AG08395 (cell line): ENCODE data around the gene ADRA1B.

Experiments
- DNase-seq: peaks from one replicate; pipeline ENCODE4 v3.0.0; 2012; ENCODE audit warnings: mixed read lengths, low spot score

ADRA1B gene

DNA sequence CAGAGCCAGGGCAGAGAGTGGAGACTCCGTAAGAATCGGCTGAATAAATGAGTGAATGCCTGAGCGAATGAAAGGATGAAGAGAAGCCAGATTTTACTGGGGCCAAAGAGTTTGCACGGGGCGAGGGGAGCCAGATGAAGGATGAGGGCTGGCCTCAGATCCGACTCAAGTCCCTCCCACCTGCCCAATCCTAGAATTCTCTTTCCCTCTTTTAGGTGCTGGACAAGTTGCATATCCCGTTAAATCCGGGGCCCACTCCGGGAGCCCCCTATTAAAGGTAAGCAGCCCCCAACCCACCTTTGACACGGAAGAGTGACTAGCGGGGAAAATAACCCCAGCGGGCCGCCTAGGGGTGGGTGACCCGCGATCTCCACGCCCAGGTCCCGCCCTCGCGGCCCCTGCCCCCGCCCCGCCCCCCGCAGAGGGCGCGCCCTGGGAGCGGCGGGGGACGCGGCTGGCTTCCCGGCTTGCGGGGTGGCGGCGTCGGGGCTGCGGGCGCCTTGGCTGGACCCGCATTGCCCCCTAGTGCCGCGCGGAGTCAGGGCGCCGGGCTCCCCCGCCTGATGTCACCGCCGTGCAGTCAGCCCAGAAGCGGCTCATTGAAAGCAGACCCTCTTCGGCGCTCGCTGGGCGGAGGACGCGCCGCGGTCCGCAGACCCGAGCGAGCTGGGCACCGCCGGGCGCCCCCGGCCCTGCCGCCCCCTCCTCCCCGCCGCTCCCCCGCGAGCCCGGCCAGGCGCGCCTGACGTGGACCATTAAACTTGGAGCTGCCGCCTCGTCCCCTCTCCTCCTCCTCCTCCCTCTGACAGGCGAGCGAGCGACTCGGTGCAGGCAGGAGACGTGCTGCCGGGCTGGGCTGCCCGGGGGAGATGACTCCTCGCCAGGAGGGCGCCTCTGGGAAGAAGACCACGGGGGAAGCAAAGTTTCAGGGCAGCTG, at the start of gene ADRA1B:
ADRA1B (plus strand) TSS at position 579 of the 937 bp plus-strand sequence. CDS start 424 bp downstream, outside the sequence.
- peak; percentile 89 for DNase-seq

DNA sequence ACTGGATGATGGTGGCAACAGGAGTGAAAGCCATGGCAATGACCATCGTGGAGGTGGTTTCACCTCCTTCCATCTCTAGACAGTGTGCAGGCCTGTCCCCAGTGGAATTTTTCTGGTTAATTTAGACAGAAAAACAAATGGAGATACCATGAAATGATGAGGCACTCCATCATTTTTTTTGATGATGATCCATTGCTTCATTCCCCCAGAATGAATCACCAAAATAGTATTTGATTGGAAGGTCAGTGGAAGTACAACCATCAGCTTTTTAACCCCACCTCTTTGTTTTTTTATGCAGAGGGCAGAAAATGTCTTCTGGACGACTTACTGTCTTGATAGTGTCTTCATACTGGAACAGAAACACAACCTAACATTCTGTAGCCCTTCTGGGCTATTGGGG, 42.6 kb upstream of the ADRA1B start:
- no peak for DNase-seq

DNA sequence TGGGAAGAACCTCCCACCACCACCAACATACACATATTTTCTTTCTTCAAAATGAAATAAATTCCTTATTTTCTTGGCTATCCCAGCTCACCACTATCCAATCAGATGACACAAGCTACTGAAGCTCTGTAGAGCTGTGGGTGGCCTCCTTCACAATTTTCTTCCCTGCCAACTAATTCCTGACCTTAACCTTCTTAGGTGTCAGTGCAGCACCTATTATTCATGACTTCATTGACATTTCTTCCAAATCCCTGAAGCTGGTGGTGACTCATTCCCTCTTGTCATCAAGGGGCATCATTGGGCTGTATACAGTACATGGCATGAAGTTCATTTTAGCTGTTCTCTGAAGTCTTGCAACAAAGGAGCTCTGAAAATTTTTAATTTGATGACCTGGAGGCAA, 42.0 kb upstream of the ADRA1B start:
- no peak for DNase-seq

GRCh38 chr5:159877016-159877415, 39.3 kb upstream of the ADRA1B start:
- no peak for DNase-seq

DNA sequence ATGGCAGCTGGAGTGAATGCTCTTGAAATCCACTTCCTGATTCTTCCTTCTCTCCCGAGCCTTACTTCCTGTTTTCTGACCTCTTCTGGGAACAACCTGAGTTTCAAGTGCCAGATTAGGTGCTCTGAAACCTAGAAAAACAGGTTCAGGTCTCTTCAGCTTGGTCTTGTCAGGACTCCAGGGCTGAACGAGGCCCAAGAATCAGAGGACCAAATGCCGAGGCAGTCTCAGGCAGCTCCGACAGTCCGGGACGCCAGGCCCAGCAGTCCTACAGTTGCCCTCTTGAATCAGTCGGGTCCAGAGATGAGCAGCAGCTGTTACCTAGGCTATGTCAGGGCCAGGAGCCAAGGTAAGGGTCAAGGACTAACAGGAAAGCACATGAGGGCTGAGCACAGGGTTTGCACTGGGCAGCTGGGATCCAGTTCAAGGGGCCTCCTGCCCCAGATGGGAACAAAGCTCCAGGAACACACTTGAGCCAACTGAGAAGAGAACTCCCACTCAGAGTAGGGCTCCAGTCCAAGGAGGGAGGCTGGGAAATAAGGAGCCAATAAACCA, 38.3 kb upstream of the ADRA1B start:
- DNase-seq: no peak

GRCh38 chr5:159878988-159879471, 37.3 kb upstream of the ADRA1B start:
- DNase-seq: peak; percentile 91

DNA sequence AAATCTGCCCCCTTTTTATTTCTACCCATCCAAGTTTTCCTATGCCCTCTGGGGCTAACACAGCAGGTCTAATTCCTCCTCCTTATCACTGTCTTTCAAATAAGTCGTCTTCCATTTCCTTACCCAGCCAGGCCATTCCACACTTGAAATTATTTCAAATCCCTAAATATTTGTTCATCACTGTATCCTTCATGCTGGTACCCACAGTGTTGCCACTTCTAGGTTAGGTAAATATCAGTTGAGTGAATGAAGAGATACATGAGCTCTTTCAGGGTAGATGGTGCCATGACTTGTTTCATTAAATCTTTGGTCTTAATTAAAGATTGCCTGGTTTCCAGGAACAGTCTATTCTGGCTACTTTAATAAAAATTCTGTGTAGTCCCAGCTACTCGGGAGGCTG, 35.6 kb upstream of the ADRA1B start:
- DNase-seq: no peak

GRCh38 chr5:159881967-159882366, 34.3 kb upstream of the ADRA1B start:
- no peak for DNase-seq

DNA sequence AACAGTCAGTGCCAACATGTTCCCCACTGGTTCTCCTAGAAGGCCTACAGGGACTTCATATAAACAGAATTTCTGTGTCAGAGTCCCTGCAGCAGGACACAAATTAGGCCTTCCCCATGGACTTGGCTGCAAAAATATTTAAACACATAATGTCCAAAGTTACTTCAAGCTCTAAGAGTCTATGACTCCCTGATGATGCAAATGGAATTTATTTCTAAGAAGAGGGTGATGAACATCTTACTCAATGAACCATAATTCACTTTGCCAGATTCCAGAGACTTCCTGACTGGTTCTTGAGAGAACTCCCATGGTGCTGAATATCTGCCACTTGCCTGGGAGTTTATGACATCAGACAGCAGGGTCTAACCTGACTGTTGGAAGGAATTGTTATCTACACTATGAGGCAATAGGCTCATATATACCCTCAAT, 32.7 kb upstream of the ADRA1B start:
- peak; percentile 80 for DNase-seq

DNA sequence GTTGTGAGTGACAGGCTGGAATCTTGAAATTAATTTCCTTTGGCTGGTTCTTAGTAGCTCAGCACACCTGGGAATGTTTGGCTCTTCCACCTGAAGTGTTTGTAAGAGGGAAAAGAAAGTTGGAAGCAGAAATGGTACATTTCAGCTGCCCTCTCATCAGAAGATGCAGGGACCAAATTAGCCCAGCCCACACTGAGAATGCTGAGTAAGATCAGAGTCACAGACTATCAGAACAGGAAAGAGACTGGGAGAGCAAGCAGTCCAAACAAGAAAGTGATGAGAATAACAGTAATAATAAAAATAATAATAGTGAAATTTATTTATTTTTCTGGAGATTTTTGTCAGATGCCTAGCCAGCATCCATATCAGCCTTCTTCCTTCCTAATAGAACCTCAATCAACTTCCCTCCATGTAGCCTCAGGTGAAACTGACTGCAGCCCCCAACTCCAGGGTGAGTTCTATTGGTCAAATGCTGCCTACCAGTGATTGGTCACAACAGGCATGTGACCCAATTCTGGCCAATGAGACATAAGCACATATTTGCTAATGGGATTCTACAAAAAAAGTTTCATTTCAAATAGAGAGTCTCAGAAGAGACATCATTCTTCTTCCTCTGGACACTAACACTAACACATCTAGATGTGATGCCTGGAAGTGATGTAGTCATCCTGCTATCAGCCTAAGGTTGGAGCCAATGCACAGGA, 31.2 kb upstream of the ADRA1B start:
- DNase-seq: no peak

DNA sequence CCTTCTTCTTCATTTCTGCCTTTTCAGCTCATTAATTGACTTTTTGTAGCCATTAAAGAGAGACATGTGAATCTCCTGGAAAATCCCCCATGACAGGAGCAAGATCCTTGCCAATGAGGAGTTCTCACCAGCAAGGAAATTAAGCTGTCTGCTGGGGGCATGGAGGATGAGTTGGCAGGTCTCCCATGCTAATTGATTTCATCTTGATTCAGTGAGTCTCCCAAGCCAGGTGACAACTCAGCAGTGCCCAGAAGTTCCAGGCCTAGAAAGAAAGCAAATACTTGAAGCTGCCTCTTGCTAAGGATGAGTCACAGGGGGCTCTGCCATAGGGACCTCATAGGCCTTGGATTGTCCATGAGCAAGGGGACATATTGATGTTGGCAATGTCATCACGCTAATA, 30.0 kb upstream of the ADRA1B start:
- DNase-seq: no peak

GRCh38 chr5:159887050-159887449, 29.2 kb upstream of the ADRA1B start:
- DNase-seq: no peak

GRCh38 chr5:159888860-159889259, 27.4 kb upstream of the ADRA1B start:
- DNase-seq: no peak

DNA sequence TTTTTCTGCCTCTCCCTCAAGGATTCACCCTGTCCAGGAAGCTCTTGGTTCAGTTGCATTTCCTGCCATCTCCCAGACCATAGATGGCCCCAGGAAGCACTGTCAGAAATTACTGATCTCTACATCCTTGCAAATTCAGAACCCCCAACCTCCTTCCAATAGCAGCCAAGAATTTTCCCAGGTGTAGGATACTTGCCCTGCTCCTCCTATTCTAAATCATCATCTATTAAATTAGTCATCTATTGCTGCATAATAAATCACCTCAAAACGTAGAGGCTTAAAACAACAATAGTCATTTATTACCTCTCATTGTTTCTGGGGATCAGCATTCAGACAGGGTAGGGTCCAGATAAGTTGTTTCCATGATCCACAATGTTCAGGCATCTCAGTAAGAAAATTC, 26.1 kb upstream of the ADRA1B start:
- no peak for DNase-seq

- no peak for DNase-seq
Measured at GRCh38 chr5:159891371-159891770, 24.9 kb upstream of the ADRA1B start.

- no peak for DNase-seq
Measured at GRCh38 chr5:159893040-159893695, 23.1 kb upstream of the ADRA1B start.

DNA sequence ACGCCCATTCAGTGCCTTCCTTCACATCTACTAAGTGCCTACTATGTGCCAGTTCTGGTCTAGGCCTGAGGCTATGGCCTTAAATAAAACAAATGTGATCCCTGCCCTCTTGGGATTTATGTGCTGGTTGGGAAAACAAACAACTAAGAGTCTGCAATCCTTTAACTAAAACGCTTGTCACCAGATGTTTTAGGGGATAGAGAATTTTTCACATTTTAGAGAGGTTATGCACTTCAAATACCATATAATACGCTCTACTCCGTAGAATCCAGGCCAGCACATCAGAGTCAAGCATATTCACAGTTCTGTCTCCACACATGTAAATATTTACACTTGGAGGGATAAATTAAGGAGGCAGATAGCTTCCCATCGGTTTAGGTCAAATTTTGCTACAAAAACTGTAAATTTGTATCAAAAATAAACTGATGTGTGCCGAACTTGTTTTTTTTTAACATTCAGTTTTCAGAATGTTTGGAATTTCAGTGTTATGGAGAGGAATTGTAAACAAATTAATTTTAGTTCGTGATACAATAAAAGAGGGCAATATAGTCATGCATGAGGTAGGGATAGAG, 22.0 kb upstream of the ADRA1B start:
- DNase-seq: no peak

DNA sequence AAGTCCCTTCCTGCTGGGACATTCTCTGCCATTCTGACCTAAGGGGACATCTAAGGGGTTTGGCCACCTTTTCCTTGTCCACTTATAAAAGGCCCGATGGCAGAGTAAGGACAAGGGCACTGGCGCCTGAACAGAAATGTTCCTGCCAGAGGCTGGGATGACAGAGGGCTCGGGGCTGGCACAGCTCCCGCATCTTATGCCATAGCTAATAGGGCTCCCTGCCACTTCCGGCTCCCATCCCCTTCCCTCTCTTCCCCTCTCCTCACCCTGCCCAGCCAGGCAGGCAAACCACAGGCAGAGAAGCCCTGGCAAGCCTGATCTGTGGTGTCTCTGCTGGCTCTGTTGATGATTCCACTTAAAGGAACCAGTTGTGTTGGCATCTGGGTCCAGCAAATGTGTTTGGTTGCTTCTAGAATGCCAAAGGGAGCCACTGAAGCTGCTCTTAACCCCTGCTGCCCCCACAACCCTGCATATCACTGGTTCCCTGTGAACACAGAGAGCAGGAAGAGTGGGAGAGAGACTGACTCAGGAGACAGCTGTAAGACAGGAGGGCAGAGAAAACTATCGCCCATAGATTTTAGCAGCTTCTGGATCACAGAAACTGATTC, 18.4 kb upstream of the ADRA1B start:
- no peak for DNase-seq

GRCh38 chr5:159899067-159900049, 16.9 kb upstream of the ADRA1B start:
- peak; percentile 52 for DNase-seq

DNA sequence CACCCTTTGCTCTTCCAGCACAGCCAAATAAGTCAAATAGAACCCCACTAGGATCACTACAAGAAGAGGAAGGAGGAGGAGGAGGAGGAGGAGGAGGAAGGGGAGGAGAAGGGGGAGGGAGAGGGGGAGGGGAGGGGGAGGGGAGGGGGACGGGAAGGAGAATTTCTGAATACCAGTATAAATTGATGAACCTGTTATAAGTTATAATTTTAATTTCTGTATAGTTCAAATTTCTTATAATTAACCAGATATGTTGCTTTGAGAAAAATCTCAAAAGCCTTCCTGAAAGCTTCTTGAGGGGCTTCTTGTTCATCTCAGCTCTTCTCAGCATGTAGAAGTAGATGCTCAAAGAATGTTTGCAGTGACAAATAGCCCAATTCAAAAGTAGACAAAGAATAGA, 15.0 kb upstream of the ADRA1B start:
- DNase-seq: no peak
